KG1 (cell line): ENCODE measurements around the gene TERT.
"Not testable (repeated sequence)": the region's sequence is repeated elsewhere in the genome, so short reads cannot be mapped to it uniquely, and the experiment has no call there.

Experiments used
- DNase-seq: peaks from one replicate; lab custom pipeline; 2025; lab: John Stamatoyannopoulos, UW

The TERT gene

GRCh38 chr5:1278656-1279442 is 16.0 kb downstream of the TERT start:
- DNase-seq, result no peak

GRCh38 chr5:1278216-1278615 is 16.7 kb downstream of the TERT start:
- no peak for DNase-seq

- no peak for DNase-seq
Measured at GRCh38 chr5:1277781-1278180, 17.1 kb downstream of the TERT start.

GRCh38 chr5:1277331-1277730 is 17.5 kb downstream of the TERT start:
- DNase-seq, result no peak

GRCh38 chr5:1276930-1277329 is 17.9 kb downstream of the TERT start:
- no peak for DNase-seq

GRCh38 chr5:1275397-1276391 is 19.2 kb downstream of the TERT start:
- not testable (repeated sequence) for DNase-seq

GRCh38 chr5:1274471-1274870 is 20.4 kb downstream of the TERT start:
- DNase-seq, result no peak

GRCh38 chr5:1273745-1274144 is 21.1 kb downstream of the TERT start:
- DNase-seq, result no peak

- no peak for DNase-seq
Measured at GRCh38 chr5:1272201-1272600, 22.7 kb downstream of the TERT start.

GRCh38 chr5:1270933-1271914 is 23.6 kb downstream of the TERT start:
- no peak for DNase-seq

GRCh38 chr5:1270426-1270825 is 24.4 kb downstream of the TERT start:
- no peak for DNase-seq

GRCh38 chr5:1268666-1269065 is 26.2 kb downstream of the TERT start:
- DNase-seq, result no peak

- DNase-seq, result no peak
Measured at GRCh38 chr5:1268056-1268455, 26.8 kb downstream of the TERT start.

GRCh38 chr5:1267464-1267863 is 27.4 kb downstream of the TERT start:
- not testable (repeated sequence) for DNase-seq

- no peak for DNase-seq
Measured at GRCh38 chr5:1266791-1267190, 28.1 kb downstream of the TERT start.

GRCh38 chr5:1265461-1266455 is 29.1 kb downstream of the TERT start:
- DNase-seq, result no peak

- no peak for DNase-seq
Measured at GRCh38 chr5:1265026-1265425, 29.8 kb downstream of the TERT start.

- DNase-seq, result no peak
Measured at GRCh38 chr5:1264211-1264610, 30.7 kb downstream of the TERT start.

- DNase-seq, result no peak
Measured at GRCh38 chr5:1262381-1262780, 32.5 kb downstream of the TERT start.

- DNase-seq, result no peak
Measured at GRCh38 chr5:1261643-1262042, 33.2 kb downstream of the TERT start.
